Measurements from ENCODE around the gene MAN2A2.

The MAN2A2 gene

GRCh38 chr15:90953947-90954711 is 51.0 kb downstream of the MAN2A2 start:
- DNase-seq (ENCODE audit: low read depth), result no peak
- no peak for TF ChIP-seq CTCF (IDR thresholded peaks at IDR 0.05; ENCODE audit: control insufficient read depth, extremely low read depth, insufficient read depth)
- H3K4me3 ChIP-seq (ENCODE audit: low read depth, low read length), result peak overlapping the region; percentile 68

- H3K4me3 ChIP-seq (ENCODE audit: low read depth, low read length), result peak within 1 kb of the TSS; percentile 68
- DNase-seq (ENCODE audit: low read depth), result peak; percentile 89
- TF ChIP-seq CTCF (IDR thresholded peaks at IDR 0.05; ENCODE audit: control insufficient read depth, extremely low read depth, insufficient read depth), result no peak
These were observed 51.9 kb downstream of the MAN2A2 start, which contains the start of gene RCCD1 for GRCh38 chr15:90954712-90955623. RCCD1 (plus strand) TSS chr15:90954884; CDS start chr15:90956735, 1,851 bp downstream.

- DNase-seq (ENCODE audit: low read depth), result no peak
- peak overlapping the region; percentile 68 for H3K4me3 ChIP-seq (ENCODE audit: low read depth, low read length)
- no peak for TF ChIP-seq CTCF (IDR thresholded peaks at IDR 0.05; ENCODE audit: control insufficient read depth, extremely low read depth, insufficient read depth)
These were observed 52.6 kb downstream of the MAN2A2 start for GRCh38 chr15:90955624-90956273.

- DNase-seq (ENCODE audit: low read depth), result no peak
- peak overlapping the region; percentile 68 for H3K4me3 ChIP-seq (ENCODE audit: low read depth, low read length)
- TF ChIP-seq CTCF (IDR thresholded peaks at IDR 0.05; ENCODE audit: control insufficient read depth, extremely low read depth, insufficient read depth), result peak; percentile 88
These were observed 53.4 kb downstream of the MAN2A2 start for GRCh38 chr15:90956274-90957030.

- DNase-seq (ENCODE audit: low read depth), result no peak
- H3K4me3 ChIP-seq (ENCODE audit: low read depth, low read length), result peak overlapping the region; percentile 68
- TF ChIP-seq CTCF (IDR thresholded peaks at IDR 0.05; ENCODE audit: control insufficient read depth, extremely low read depth, insufficient read depth), result no peak
These were observed 54.1 kb downstream of the MAN2A2 start for GRCh38 chr15:90957031-90957790.

All from LNCaP clone FGC (cell line).